ENCODE results near the gene CHRND. TPM values are rescaled to one million over a fixed set of nuclear protein-coding genes. Genes with fewer than 3 reads are reported as not detected.

Gene CHRND
- total RNA-seq, 2 donors from 2014 or later = not detected

DNA sequence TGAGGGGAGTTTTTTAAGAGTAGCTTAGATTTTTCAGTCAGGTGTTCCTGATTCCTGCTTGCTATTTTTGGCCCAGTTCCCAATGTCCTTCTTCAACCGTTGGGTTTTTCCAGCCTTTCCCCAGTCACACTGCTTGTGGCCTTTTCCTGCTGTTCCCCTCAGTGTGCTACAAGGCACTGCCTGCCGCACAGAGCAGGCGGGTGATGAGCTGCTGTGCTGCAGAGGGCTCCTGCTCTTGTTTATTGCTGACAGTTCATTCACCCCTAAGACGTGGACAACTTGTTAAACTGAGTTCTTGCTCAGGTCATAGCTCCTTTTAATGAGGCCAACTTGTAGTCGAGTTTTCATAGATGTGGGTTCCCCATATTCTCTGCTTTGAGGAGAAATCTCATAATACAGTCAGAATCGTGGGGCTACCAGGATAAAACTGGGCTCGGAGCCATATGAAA, 45.1 kb downstream of the CHRND start:
- H3K27ac Mint-ChIP-seq = no peak overlapping the region
- no peak overlapping the region for H3K4me3 Mint-ChIP-seq
- H3K27me3 Mint-ChIP-seq = no peaks in the 10 kb centered on the region
- no peaks in the 10 kb centered on the region for H3K9me3 Mint-ChIP-seq
- no peak for ATAC-seq (replicated peaks)
- H3K36me3 Mint-ChIP-seq (ENCODE audit: low read depth) = peaks cover 98% of the 10 kb centered on the region
- H3K4me1 Mint-ChIP-seq = peaks cover 5% of the 10 kb centered on the region

DNA sequence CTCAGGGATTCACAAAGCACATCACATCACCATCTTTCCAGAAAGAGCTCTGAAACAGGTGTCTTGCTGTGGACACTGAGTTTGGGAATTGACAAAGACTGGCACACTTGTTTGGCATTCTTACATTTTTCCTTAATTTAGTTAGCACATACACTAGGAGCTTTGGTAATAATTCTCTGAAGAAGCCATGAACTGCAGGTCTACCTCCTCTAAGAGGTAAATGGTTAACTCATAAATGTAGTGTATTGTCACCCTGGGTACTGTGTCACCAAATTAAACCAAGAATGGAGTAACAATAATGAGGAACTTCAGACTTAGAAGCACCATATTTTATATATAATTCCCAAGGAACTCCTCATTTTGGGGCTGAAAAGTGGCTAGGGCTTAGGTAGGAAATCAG, 47.1 kb downstream of the CHRND start:
- H3K27ac Mint-ChIP-seq = no peak overlapping the region
- no peaks in the 10 kb centered on the region for H3K27me3 Mint-ChIP-seq
- no peak for ATAC-seq (replicated peaks)
- no peaks in the 10 kb centered on the region for H3K9me3 Mint-ChIP-seq
- H3K4me1 Mint-ChIP-seq = no peaks in the 10 kb centered on the region
- H3K36me3 Mint-ChIP-seq (ENCODE audit: low read depth) = peaks cover 98% of the 10 kb centered on the region
- H3K4me3 Mint-ChIP-seq = no peak overlapping the region

DNA sequence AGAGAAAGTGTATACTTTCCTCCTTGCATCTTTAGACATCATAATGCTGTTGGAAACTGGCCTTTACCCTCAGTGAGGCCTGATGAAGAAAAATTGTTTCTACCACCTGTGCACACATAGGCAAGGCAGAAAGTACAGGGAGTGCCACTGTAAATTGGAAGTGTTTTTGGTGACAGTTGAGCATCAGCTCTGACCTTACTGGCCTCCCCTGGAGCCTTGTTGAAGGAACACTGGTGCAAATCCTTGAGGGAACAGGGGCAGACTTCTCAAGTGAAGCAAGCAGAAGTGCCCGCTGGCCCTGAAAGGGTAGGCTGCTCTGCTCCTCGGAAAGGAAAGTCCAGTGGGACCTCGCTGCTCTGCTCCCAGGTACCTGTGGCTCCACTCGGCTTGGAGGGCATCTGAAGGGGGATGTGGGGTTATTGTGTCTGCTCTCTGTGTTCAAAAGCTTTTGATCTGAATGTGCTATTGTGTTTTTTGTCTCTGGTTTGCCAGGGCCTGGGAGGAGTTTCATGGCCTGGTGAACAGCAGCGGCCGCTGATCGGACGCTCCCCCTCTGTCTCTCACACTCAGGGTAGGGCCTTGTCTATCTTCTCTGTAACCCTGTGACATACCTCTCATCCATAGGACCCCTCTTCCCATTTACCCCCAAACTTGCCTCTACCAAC, 47.9 kb downstream of the CHRND start:
- H3K27me3 Mint-ChIP-seq = no peaks in the 10 kb centered on the region
- H3K9me3 Mint-ChIP-seq = no peaks in the 10 kb centered on the region
- peaks cover 98% of the 10 kb centered on the region for H3K36me3 Mint-ChIP-seq (ENCODE audit: low read depth)
- H3K27ac Mint-ChIP-seq = no peak overlapping the region
- H3K4me1 Mint-ChIP-seq = no peaks in the 10 kb centered on the region
- no peak for ATAC-seq (replicated peaks)
- no peak overlapping the region for H3K4me3 Mint-ChIP-seq

DNA sequence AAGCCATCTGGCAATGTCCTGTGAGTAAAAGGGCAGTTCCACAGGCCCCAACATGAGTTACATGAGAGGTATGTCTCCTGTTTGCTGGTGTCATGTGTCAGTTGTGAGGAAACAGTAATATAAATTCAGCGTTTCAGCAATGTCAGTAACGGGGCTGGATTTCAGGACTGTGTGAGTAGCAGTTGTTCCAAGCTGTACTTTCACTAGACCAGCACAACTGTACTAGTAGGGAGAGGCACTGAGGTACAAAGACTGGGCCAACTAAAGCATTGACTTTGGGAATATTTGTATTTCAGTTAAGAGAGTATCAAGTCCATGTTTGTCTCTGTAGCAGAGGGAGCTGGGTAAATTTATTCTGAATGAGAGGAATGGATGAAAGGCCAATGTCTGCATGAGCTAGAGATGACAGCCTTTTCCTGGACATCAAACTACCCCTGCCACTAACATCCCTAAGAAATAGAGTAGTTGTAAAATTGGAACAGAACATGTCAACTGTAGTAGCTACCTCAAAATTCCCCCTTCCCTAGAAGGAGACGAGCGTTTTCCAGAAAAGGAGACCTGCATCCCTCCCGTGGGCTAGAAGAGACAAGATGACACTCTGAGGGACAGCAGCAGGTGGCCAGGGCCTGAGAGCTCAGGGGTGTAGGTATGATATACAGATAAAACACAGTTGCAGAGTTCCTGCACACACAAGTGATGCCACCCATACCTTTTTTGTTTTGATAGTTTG, 48.9 kb downstream of the CHRND start:
- H3K9me3 Mint-ChIP-seq = no peaks in the 10 kb centered on the region
- peaks cover 88% of the 10 kb centered on the region for H3K36me3 Mint-ChIP-seq (ENCODE audit: low read depth)
- no peak overlapping the region for H3K4me3 Mint-ChIP-seq
- ATAC-seq (replicated peaks) = no peak
- no peaks in the 10 kb centered on the region for H3K27me3 Mint-ChIP-seq
- H3K27ac Mint-ChIP-seq = no peak overlapping the region
- H3K4me1 Mint-ChIP-seq = no peaks in the 10 kb centered on the region

DNA sequence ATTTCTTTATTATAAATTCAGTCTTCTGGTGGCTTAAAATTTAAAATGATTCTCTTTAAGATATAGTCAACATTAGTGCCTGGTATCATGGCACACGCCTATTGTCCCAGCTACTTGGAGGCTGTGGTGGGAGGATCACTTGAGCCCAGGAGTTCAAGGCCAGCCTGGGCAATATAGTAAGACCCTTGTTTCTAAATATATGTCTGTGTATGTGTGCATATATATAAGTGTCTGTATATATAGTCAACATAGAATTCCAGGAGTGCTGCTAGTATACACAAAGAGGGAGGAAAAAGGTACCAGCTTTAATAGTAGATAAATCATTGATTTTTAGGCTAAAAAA, 49.4 kb downstream of the CHRND start:
- no peak for ATAC-seq (replicated peaks)
- H3K27me3 Mint-ChIP-seq = no peaks in the 10 kb centered on the region

DNA sequence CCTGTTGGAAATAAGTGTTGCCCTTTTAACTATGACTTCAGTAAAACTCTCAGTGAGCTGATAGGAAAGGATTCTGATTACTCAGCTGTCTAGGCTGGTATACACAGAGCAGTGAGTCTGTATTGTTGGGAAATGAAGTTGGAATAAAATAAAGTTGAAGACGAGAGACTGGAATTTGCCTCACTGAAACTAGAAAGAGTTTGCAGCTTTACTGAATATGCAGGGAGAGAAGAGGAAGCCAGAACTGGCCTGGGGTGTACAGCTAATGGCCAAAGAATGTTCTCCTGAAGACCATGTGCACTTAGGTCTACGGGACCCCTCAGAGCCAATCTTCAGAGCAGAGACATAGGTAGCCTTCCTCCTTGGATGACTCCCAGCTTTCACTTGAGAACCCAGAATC, 51.0 kb downstream of the CHRND start:
- H3K4me1 Mint-ChIP-seq = peaks cover 5% of the 10 kb centered on the region
- ATAC-seq (replicated peaks) = no peak
- H3K9me3 Mint-ChIP-seq = no peaks in the 10 kb centered on the region
- H3K27ac Mint-ChIP-seq = peak overlapping the region; percentile 74
- no peak overlapping the region for H3K4me3 Mint-ChIP-seq
- H3K36me3 Mint-ChIP-seq (ENCODE audit: low read depth) = peaks cover 84% of the 10 kb centered on the region
- H3K27me3 Mint-ChIP-seq = no peaks in the 10 kb centered on the region

More for the DNA sequence above, 49.4 kb downstream of the CHRND start:
- H3K36me3 Mint-ChIP-seq (ENCODE audit: low read depth) = peaks cover 84% of the 10 kb centered on the region
- H3K27ac Mint-ChIP-seq = no peak overlapping the region
- no peaks in the 10 kb centered on the region for H3K9me3 Mint-ChIP-seq
- H3K4me1 Mint-ChIP-seq = no peaks in the 10 kb centered on the region
- H3K4me3 Mint-ChIP-seq = no peak overlapping the region

DNA sequence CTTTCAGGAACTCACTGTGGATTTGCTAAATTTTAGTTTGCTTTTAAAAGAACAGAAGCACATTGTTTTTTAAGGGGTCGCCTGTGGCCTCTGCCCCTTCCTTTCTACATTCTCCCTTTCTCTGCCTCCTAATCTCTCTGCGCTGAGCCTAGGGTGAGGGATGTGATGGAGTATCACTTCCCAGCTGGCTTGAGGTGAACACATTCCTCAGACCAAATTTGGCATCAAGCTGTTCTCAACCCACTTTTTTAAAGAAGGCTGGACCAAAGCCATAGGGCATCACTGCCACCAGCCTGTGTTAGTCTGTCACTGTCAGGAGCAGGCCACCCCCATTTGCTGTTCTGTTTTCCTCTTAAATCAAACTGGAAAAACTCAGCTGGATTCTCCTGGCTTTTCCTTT, 51.9 kb downstream of the CHRND start:
- Mint-ChIP-seq H3K4me3 (no peak overlapping the region), H3K9me3 (no peaks in the 10 kb centered on the region), H3K27ac (no peak overlapping the region), H3K27me3 (no peaks in the 10 kb centered on the region), H3K4me1 (peaks cover 5% of the 10 kb centered on the region), H3K36me3 (ENCODE audit: low read depth) (peaks cover 84% of the 10 kb centered on the region)
- no peak for ATAC-seq (replicated peaks)

DNA sequence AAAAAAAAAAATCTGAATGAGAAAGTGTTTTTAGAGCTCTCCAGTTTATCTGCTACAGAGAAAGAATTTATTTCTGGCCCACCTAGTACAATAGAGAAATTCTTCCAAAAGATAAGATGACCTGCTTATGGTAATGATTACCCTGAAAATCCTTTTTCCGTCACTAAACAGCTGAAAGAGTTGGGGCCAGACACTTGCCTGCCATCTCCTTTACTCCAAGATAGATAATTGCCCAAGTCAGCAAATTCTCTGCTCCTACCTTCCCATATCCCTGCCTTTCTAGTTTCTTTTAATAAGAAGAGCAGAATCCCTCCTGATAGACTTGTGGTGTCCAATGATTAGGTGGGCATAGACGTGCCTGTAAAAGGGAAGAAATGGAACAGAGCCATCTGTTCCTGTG, 52.7 kb downstream of the CHRND start:
- H3K9me3 Mint-ChIP-seq = no peaks in the 10 kb centered on the region
- no peak for ATAC-seq (replicated peaks)
- H3K4me1 Mint-ChIP-seq = peaks cover 5% of the 10 kb centered on the region
- H3K27me3 Mint-ChIP-seq = no peaks in the 10 kb centered on the region
- no peak overlapping the region for H3K27ac Mint-ChIP-seq
- H3K36me3 Mint-ChIP-seq (ENCODE audit: low read depth) = peaks cover 84% of the 10 kb centered on the region
- H3K4me3 Mint-ChIP-seq = no peak overlapping the region

DNA sequence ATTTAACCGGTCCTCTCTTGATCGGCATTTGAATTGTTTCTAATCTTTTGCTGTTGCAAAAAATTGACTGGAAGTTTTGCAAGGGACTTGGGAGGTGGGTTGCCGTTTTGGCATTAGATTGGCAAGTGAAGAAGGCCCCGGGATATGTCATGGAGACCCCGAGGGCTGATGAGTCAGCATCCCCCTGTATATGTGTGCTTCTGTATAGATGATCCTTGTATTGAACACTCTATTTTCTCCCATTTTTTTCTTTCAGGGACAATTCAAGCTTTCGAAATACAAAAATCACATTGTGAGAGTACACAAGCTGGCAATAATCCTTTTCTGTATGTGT, 54.7 kb downstream of the CHRND start:
- Mint-ChIP-seq H3K9me3 (no peaks in the 10 kb centered on the region), H3K27ac (peak overlapping the region; percentile 18), H3K4me3 (no peak overlapping the region), H3K4me1 (peaks cover 5% of the 10 kb centered on the region), H3K36me3 (ENCODE audit: low read depth) (peaks cover 75% of the 10 kb centered on the region), H3K27me3 (no peaks in the 10 kb centered on the region)
- ATAC-seq (replicated peaks) = no peak

DNA sequence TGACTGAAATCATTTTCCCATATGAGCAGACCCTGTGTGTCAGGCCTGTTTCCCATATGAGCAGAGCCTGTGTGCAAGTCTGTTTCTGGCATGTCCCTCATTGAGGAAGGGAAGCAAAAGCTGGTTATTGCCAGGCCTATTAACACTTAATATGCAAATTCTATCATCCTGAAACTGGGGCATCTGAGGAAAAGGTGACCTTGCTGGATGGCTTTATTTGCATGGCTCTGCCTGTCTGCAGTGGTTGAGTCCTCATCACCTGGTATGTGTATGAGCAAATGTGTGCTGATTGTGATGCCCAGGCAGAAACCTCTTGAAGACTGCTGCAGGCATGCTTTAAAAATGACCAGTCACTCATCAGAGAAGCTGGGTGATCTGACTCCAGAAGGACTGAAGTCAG, 55.8 kb downstream of the CHRND start:
- no peak for ATAC-seq (replicated peaks)
- no peak overlapping the region for H3K27ac Mint-ChIP-seq

DNA sequence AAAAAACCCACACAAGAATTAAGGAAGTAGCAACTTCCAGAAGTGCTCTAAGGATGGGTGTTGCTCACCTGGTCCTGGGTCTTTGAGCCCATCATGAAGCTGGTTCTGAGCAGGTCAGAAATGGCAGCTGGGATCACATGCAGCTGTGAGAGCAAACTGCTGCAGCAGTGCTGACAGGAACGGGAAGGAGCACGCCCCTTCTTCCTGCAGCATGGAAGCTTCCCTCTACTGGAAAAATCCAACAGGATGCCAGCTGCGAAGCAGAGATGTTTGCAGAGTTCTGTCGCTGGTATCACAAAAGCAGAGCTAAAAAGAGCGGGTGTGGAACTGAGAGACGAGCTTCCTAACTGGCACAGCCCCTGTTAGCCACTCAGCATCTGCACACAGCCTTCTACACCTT, 58.3 kb downstream of the CHRND start:
- Mint-ChIP-seq H3K27me3 (no peaks in the 10 kb centered on the region), H3K27ac (no peak overlapping the region), H3K4me1 (peaks cover 8% of the 10 kb centered on the region), H3K4me3 (no peak overlapping the region), H3K9me3 (no peaks in the 10 kb centered on the region), H3K36me3 (ENCODE audit: low read depth) (peaks cover 44% of the 10 kb centered on the region)
- ATAC-seq (replicated peaks) = no peak

More for the DNA sequence above, 55.8 kb downstream of the CHRND start:
- no peak overlapping the region for H3K4me3 Mint-ChIP-seq
- H3K4me1 Mint-ChIP-seq = peaks cover 5% of the 10 kb centered on the region
- peaks cover 65% of the 10 kb centered on the region for H3K36me3 Mint-ChIP-seq (ENCODE audit: low read depth)
- H3K27me3 Mint-ChIP-seq = no peaks in the 10 kb centered on the region
- H3K9me3 Mint-ChIP-seq = no peaks in the 10 kb centered on the region

Other genes starting within 250 kb of the CHRND start
- gene ALPP, start 147.4 kb upstream of the CHRND start, total RNA-seq = under 1 TPM in 1 of 2 donors, not detected in 1; 0.19 TPM
- gene ALPG, start 119.3 kb upstream of the CHRND start, total RNA-seq = not detected
- gene ALPI, start 70.0 kb upstream of the CHRND start, total RNA-seq = not detected
- gene ECEL1, start 38.3 kb upstream of the CHRND start, total RNA-seq = not detected
- not detected for gene PRSS56, start 5.8 kb upstream of the CHRND start, total RNA-seq
- gene CHRNG, start 13.5 kb downstream of the CHRND start, total RNA-seq = not detected
- 1 to 10 TPM; 6.0 to 7.7 TPM for gene TIGD1, start 24.4 kb downstream of the CHRND start, total RNA-seq
- 10 to 100 TPM; 44.3 to 65.7 TPM for gene EIF4E2, start 24.5 kb downstream of the CHRND start, total RNA-seq
- 1 to 10 TPM in 1 of 2 donors, under 1 TPM in 1; 0.71 to 1.1 TPM for gene EFHD1, start 107.4 kb downstream of the CHRND start, total RNA-seq
- 10 to 100 TPM; 59.7 to 71.9 TPM for gene GIGYF2, start 171.2 kb downstream of the CHRND start, total RNA-seq

Data from activated T-helper 17 cell treated with anti-CD3 and anti-CD28 coated beads, Interleukin-2, amount 50 U/mL, for 72 hours (primary cell).